Measurements from ENCODE around the gene RPL35. TPM values are rescaled to one million over a fixed set of nuclear protein-coding genes. Genes with fewer than 3 reads are reported as not detected.
"Not testable (repeated sequence)": the region's sequence is repeated elsewhere in the genome, so short reads cannot be mapped to it uniquely, and the experiment has no call there.

Gene RPL35
- total RNA-seq, 2 experiments from 2014 or later: 2,701 to 2,729 TPM

DNA sequence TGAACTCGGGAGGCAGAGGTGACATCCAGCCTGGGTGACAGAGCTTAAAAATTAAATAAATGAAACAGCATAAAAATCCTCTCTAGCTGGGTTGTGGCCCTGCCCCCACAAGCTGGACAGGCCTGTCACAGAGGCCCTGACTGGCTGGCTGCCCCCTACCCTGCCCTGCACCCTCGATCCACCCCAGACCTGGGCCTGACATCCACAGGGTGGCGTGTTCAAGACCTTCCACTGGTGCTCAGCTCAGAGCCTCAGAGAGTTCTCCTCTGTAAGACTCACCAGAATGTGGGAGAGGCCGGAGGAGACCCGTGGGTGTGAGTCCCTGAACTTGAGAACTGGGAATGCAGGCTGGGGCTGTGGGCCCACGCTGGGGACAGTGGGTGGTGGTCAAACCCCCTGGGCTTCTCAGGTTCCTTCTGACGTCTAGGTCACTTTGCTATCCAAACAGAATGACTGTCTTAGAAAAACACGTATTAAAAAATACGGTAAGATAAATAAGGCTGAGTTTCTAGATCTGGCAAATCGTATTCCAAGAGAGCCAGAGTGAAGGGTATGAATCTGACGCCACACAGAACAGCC is 18.2 kb downstream of the RPL35 start:
- DNase-seq: no peak
- Mint-ChIP-seq H3K4me1 (ENCODE audit: low read depth) (no peaks in the 10 kb centered on the region), H3K27ac (no peak overlapping the region), H3K27me3 (ENCODE audit: low read depth) (peaks cover 13% of the 10 kb centered on the region), H3K4me3 (no peak overlapping the region), H3K9me3 (no peaks in the 10 kb centered on the region), H3K36me3 (ENCODE audit: low read depth) (no peaks in the 10 kb centered on the region)
- intact Hi-C loops (cut with micrococcal nuclease): no loop called here
- CTCF ChIA-PET: interaction anchor here (0.6 to 4.3 kb wide), 4 partner anchors 9 to 69 kb away, joined by 4 to 37 read pairs (median 4); partner anchors contain the start of gene WDR38

DNA sequence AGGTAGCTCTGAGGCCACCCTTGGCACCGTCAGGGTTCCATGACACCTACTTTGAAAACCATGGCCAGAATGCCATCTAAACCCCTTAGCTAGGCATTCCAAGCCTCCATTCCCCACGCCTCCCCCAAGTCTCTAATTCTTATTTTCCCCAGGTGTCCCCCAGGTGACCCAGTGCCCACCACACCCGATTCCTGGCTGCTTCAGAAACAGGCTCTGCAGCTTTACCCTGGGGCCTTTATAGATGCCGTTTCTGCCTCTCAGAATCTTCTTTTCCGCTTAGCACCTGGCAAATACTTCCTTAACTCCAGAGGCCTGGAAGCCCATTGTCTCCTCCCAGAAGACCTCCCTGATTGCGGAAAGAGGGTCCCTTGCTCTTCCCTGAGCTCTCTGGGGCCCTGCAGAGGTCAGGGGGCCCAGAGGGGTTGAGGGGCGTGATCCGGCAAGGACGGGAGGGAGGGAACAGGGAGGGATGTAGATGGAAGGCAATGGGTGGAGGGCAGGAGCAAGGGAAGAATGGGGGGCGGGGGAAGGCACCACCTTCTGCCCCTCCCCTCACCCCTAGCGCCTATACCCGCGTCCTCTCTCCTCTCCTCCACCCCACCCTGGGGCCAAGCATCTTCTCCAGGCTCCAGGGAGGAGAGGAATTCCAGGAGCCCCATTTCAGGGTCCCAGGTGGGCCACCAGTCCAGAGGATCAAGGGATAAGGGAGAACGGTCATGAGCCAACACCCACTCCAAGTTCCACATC is 20.5 kb downstream of the RPL35 start:
- intact Hi-C loops (cut with micrococcal nuclease): no loop called here
- CTCF ChIA-PET: interaction anchor here (0.7 to 4.3 kb wide), 4 partner anchors 11 to 68 kb away, joined by 3 to 37 read pairs (median 5); partner anchors contain the start of gene WDR38
- no peak overlapping the region for H3K4me3 Mint-ChIP-seq
- no peak overlapping the region for H3K27ac Mint-ChIP-seq
- H3K27me3 Mint-ChIP-seq (ENCODE audit: low read depth): peaks cover 22% of the 10 kb centered on the region
- no peaks in the 10 kb centered on the region for H3K36me3 Mint-ChIP-seq (ENCODE audit: low read depth)
- no peak for DNase-seq
- H3K9me3 Mint-ChIP-seq: no peaks in the 10 kb centered on the region
- H3K4me1 Mint-ChIP-seq (ENCODE audit: low read depth): no peaks in the 10 kb centered on the region

DNA sequence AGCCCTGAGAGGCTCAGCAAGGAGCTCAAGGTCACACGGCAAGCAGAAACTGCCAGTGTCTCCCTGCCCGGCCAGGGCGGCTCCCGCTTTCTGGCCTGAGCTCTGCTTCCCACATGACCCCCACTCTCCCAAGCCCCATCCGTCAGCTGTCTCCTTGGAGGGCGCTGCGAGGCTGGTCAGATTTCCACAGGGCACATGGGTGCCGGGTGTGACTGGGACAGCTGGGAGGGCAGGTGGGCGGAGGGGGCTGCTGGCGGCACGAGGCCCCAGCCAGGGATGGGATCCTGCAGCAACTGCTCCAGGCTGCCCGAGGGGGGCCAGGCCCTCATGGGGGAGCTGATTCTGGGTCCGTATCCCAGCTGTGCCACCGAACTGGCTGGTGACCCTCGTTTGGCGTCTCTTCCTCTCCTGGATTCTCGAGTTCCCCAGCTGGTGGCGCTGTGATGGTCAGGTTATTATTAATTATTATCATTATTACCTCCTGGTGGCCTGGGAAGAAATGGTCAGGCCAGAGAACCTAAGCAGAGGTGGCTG is 21.4 kb downstream of the RPL35 start:
- H3K27me3 Mint-ChIP-seq (ENCODE audit: low read depth): peaks cover 25% of the 10 kb centered on the region
- H3K27ac Mint-ChIP-seq: no peak overlapping the region
- no peak for DNase-seq
- H3K9me3 Mint-ChIP-seq: no peaks in the 10 kb centered on the region
- no peaks in the 10 kb centered on the region for H3K4me1 Mint-ChIP-seq (ENCODE audit: low read depth)
- CTCF ChIA-PET: interaction anchor here (0.7 to 4.3 kb wide), 6 partner anchors 8 to 67 kb away, joined by 3 to 37 read pairs (median 4); partner anchors contain the start of gene WDR38
- no peaks in the 10 kb centered on the region for H3K36me3 Mint-ChIP-seq (ENCODE audit: low read depth)
- no peak overlapping the region for H3K4me3 Mint-ChIP-seq
- intact Hi-C loops (cut with micrococcal nuclease): no loop called here

DNA sequence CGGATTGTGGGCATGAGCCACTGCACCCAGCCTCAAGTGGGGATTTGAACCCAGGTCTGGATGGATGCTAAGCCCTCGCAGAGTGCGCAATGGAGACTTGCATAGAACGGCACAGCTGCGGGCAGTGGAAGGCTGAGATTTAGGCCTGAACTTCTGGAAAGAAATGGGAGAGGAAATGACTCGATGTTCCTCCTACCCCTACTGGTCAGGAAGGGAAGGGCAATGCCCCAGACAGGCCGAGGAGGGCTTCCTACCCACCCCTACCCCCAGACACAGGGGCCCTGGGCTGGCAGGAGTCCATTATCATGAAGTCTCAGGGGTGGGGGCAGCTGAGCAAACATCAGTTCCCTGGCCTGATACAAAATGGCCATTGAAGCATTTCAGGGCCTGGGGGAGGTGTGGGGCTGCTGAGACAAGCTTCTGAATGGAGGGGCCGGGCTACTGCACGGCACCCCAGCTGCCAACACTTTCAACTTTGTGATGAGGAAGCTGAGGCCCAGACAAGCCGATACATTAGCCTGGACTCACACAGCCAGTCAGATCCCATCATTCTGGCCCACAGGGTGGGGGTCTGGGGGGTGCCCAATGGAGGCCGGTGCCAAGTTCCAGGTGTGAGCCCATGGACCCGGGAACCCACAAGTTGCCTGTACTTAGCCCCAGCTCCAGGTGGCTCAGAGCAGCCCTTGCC is 22.0 kb downstream of the RPL35 start:
- CTCF ChIA-PET: interaction anchor here (0.7 to 4.3 kb wide), 6 partner anchors 9 to 66 kb away, joined by 3 to 37 read pairs (median 4); partner anchors contain the start of gene WDR38
- H3K27ac Mint-ChIP-seq: no peak overlapping the region
- peaks cover 25% of the 10 kb centered on the region for H3K27me3 Mint-ChIP-seq (ENCODE audit: low read depth)

DNA sequence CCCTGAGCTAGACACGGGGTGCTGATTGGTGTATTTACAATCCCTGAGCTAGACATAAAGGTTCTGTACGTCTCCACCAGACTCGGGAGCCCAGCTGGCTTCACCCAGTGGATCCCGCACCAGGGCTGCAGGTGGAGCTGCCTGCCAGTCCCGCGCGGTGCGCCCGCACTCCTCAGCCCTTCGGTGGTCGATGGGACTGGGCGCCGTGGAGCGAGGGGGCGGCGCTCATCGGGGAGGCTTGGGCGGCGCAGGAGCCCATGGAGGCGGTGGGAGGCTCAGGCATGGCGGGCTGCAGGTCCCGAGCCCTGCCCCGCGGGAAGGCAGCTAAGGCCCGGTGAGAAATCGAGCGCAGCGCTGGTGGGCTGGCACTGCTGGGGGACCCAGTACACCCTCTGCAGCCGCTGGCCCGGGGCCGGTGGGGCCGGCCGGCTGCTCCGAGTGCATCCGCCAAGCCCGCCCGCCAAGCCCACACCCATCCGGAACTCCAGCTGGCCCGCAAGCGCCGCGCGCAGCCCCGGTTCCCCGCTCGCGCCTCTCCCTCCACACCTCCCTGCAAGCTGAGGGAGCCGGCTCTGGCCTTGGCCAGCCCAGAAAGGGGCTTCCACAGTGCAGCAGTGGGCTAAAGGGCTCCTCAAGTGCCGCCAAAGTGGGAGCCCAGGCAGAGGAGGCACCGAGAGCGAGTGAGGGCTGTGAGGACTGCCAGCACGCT is 23.0 kb downstream of the RPL35 start:
- H3K27me3 Mint-ChIP-seq (ENCODE audit: low read depth): peaks cover 23% of the 10 kb centered on the region
- H3K36me3 Mint-ChIP-seq (ENCODE audit: low read depth); intact Hi-C loops (cut with micrococcal nuclease); H3K4me3 Mint-ChIP-seq; H3K4me1 Mint-ChIP-seq (ENCODE audit: low read depth); DNase-seq; H3K27ac Mint-ChIP-seq; H3K9me3 Mint-ChIP-seq: not testable (repeated sequence)
- CTCF ChIA-PET: interaction anchor here (0.6 to 1.9 kb wide), 3 partner anchors 15 to 421 kb away, joined by 4 to 6 read pairs (median 6); partner anchors contain the start of gene WDR38

More for the DNA sequence above, 22.0 kb downstream of the RPL35 start:
- intact Hi-C loops (cut with micrococcal nuclease): no loop called here
- Mint-ChIP-seq H3K4me3 (no peak overlapping the region), H3K4me1 (ENCODE audit: low read depth) (no peaks in the 10 kb centered on the region), H3K36me3 (ENCODE audit: low read depth) (no peaks in the 10 kb centered on the region), H3K9me3 (no peaks in the 10 kb centered on the region)
- no peak for DNase-seq

DNA sequence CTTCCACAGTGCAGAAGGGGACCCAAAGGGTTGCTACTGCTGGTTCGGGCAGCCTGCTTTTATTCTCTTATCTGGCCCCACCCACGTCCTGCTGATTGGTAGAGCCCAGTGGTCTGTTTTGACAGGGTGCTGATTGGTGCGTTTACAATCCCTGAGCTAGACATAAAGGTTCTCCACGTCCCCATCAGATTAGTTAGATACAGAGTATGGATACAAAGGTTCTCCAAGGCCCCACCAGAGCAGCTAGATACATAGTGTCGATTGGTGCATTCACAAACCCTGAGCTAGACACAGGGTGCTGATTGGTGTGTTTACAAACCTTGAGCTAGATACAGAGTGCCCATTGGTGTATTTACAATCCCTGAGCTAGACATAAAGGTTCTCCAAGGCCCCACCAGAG is 23.6 kb downstream of the RPL35 start:
- H3K36me3 Mint-ChIP-seq (ENCODE audit: low read depth); H3K27ac Mint-ChIP-seq; H3K4me1 Mint-ChIP-seq (ENCODE audit: low read depth); H3K4me3 Mint-ChIP-seq; intact Hi-C loops (cut with micrococcal nuclease); DNase-seq; H3K9me3 Mint-ChIP-seq: not testable (repeated sequence)
- CTCF ChIA-PET: interaction anchor here (0.6 to 1.9 kb wide), 3 partner anchors 15 to 420 kb away, joined by 4 to 6 read pairs (median 6); partner anchors contain the start of gene WDR38
- H3K27me3 Mint-ChIP-seq (ENCODE audit: low read depth): peaks cover 23% of the 10 kb centered on the region

DNA sequence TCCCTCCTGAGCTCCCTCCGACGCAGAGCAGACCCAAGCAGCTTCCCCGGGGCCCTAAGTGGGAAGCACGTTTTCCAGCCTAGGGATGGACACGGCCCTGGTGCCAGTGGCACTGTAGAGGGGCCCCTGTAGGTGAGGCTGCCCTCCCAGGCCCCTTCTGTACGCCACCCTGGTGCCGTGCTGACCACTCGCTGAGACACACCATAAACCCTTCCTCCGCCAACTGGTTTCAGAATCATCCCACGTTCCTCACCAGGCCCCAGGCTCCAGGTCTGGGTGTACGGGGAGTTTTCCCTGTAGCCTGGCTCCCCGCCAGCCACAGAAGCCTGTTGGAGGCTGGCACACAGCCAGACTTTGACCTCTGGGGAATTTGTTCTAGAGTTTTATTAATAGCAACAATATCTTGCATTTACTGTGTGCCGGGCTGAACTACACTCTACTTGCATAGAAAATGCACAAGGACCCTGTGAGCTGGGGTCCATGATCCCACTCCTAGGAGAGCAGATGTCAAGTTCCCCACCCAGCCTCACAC is 26.7 kb downstream of the RPL35 start:
- DNase-seq: no peak
- Mint-ChIP-seq H3K27me3 (ENCODE audit: low read depth) (peaks cover 28% of the 10 kb centered on the region), H3K4me1 (ENCODE audit: low read depth) (no peaks in the 10 kb centered on the region), H3K36me3 (ENCODE audit: low read depth) (no peaks in the 10 kb centered on the region), H3K4me3 (no peak overlapping the region), H3K27ac (no peak overlapping the region), H3K9me3 (no peaks in the 10 kb centered on the region)
- intact Hi-C loops (cut with micrococcal nuclease): no loop called here
- CTCF ChIA-PET: no interaction called here

DNA sequence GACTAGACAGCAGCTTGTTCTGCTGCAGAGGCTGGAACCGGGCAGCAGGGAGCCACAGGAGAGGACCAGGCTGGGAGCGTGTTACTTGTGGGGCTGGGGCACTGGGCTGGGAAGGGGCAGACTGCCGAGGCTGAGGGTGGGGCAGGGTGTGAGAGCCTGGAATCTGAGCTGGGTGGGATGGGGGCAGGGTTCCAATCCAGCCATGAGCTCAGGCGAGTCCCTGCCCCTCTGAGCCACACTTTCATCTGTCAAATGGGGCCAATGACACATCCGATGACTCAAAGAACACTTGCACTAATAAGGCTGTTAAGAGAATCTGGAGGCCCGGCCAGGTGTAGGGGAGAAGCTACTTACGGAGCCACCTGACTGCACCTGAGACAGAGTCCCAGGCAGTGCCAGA is 27.2 kb downstream of the RPL35 start:
- CTCF ChIA-PET: interaction anchor here (0.6 to 1.1 kb wide), 2 partner anchors 12 to 56 kb away, joined by 3 read pairs; no protein-coding TSS in a partner anchor
- H3K36me3 Mint-ChIP-seq (ENCODE audit: low read depth): no peaks in the 10 kb centered on the region
- H3K27me3 Mint-ChIP-seq (ENCODE audit: low read depth): peaks cover 28% of the 10 kb centered on the region
- H3K4me3 Mint-ChIP-seq: no peak overlapping the region
- H3K27ac Mint-ChIP-seq: no peak overlapping the region
- DNase-seq: no peak
- intact Hi-C loops (cut with micrococcal nuclease): no loop called here
- no peaks in the 10 kb centered on the region for H3K9me3 Mint-ChIP-seq
- H3K4me1 Mint-ChIP-seq (ENCODE audit: low read depth): no peaks in the 10 kb centered on the region

DNA sequence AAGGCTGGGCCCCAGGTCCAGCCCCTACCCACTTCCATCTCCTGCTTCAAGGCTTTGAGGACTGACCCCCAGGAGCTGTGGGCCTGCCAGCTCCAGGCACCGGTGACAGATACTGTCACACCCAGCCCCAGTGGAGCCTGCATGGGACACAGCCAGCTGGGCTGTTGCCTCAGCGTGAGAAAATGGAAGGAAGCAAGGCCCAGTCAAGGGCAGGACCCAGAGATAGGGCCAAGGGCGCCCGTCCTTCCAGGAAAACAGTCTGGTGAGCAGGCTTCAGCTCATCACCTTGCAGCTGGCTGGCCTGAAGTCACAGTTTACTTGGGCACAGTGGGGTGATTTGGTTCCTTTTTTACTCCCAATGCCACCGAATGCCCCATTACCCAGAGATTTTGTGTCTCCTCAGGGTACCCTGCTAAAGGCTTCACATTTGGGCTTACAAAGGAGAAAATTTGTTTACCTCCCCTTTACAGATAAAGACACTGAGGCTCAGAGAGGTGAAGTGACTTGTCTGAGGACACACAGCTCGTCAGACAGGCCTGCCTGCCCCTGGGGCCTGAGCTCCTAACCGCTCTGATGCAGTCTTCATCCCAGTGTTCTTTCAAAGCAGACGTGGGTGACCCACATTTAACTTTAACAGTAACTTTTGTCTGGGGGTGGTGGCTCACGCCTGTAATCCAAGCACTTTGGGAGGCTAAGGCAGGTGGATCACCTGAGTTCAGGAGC is 30.0 kb downstream of the RPL35 start:
- H3K9me3 Mint-ChIP-seq: no peaks in the 10 kb centered on the region
- H3K36me3 Mint-ChIP-seq (ENCODE audit: low read depth): no peaks in the 10 kb centered on the region
- H3K4me1 Mint-ChIP-seq (ENCODE audit: low read depth): no peaks in the 10 kb centered on the region
- no peak for DNase-seq
- H3K27me3 Mint-ChIP-seq (ENCODE audit: low read depth): peaks cover 8% of the 10 kb centered on the region
- CTCF ChIA-PET: interaction anchor here (1.7 kb wide), 1 partner anchor 20 kb away, joined by 7 read pairs; no protein-coding TSS in a partner anchor
- no peak overlapping the region for H3K4me3 Mint-ChIP-seq
- intact Hi-C loops (cut with micrococcal nuclease): no loop called here
- no peak overlapping the region for H3K27ac Mint-ChIP-seq

DNA sequence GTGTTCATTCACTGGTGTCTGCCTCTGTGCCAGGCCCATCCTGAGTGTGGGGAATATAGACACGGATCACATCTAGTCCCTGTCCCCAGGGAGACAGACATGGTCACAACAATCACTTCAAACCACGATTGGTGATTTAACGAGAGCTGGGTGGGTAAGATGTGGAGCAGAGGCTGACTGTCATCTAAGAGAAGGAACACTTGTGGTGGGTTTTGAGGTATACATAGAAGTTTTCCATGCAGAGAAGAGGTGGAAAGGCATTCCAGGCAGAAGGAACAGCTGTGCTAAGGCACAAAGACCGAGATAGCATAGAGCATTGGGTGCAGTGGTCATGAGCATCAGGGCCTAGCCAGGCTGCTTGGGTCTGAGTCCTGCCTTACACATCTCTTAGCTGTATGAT is 31.2 kb downstream of the RPL35 start:
- CTCF ChIA-PET: interaction anchor here (1.7 kb wide), 1 partner anchor 22 kb away, joined by 7 read pairs; no protein-coding TSS in a partner anchor
- no peak for DNase-seq
- peaks cover 5% of the 10 kb centered on the region for H3K27me3 Mint-ChIP-seq (ENCODE audit: low read depth)
- intact Hi-C loops (cut with micrococcal nuclease): no loop called here
- no peaks in the 10 kb centered on the region for H3K4me1 Mint-ChIP-seq (ENCODE audit: low read depth)
- H3K9me3 Mint-ChIP-seq: no peaks in the 10 kb centered on the region
- H3K4me3 Mint-ChIP-seq: no peak overlapping the region
- H3K27ac Mint-ChIP-seq: no peak overlapping the region
- H3K36me3 Mint-ChIP-seq (ENCODE audit: low read depth): no peaks in the 10 kb centered on the region

DNA sequence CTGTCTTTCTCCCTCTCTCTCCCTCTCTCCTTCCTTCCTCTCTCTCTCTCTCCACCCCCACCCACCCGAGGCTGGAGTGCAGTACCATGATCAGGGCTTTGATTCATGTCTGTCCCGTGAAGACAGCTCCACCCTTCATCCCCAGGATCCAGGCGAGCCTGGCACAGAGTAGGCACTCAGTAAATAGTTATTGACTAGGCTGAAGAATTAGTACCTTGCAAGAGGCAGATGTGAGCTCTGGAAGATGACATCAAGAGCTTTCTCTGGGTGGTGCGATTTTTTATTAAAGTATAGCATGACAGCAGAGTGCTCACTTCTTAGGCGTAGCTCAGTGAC is 32.5 kb downstream of the RPL35 start:
- Mint-ChIP-seq H3K4me3 (no peak overlapping the region), H3K36me3 (ENCODE audit: low read depth) (no peaks in the 10 kb centered on the region), H3K27me3 (ENCODE audit: low read depth) (peaks cover 5% of the 10 kb centered on the region), H3K9me3 (no peaks in the 10 kb centered on the region), H3K27ac (no peak overlapping the region), H3K4me1 (ENCODE audit: low read depth) (no peaks in the 10 kb centered on the region)
- no peak for DNase-seq
- CTCF ChIA-PET: no interaction called here
- intact Hi-C loops (cut with micrococcal nuclease): no loop called here
